Stimulated activated CD8-positive, alpha-beta memory T cell treated with anti-CD3 and anti-CD28 coated beads, Interleukin-7, amount 100 ng/mL, for 1 hour (primary cell): ENCODE data around the gene STK24.

Experiments used
- DNase-seq, 2 donors: peaks; one replicate each; pipeline ENCODE4 v3.0.0-alpha.2; 2020; ENCODE audit warnings: low read depth in 2 of 2

STK24 gene

GRCh38 chr13:98490195-98490836 is 86.6 kb downstream of the STK24 start:
- no peak for DNase-seq

- DNase-seq: no peak
These were observed 87.3 kb downstream of the STK24 start for GRCh38 chr13:98489446-98490194.

DNA sequence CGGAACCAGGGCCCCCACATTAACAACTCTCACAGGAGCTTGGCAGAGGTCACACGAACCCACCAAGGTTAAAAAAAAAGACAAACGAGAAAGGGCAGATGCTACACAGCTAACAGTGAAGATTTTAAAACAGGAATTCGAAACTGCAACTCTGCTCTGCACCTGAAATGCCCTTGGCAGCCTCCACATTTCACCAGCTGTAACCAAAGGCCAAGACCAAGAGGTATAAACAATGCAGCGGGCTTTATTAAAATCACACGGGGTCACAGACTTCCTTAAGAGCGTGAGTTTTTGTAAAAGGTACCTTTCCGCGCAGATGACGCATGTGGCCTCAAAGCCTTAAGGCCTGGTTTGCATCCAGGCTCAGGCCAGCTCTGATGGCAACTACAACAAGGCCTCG is 88.2 kb downstream of the STK24 start:
- no peak for DNase-seq

GRCh38 chr13:98487522-98487921 is 89.4 kb downstream of the STK24 start:
- DNase-seq: no peak

GRCh38 chr13:98487016-98487415 is 89.9 kb downstream of the STK24 start:
- no peak for DNase-seq

- DNase-seq: no peak
These were observed 90.5 kb downstream of the STK24 start for GRCh38 chr13:98486412-98486811.

DNA sequence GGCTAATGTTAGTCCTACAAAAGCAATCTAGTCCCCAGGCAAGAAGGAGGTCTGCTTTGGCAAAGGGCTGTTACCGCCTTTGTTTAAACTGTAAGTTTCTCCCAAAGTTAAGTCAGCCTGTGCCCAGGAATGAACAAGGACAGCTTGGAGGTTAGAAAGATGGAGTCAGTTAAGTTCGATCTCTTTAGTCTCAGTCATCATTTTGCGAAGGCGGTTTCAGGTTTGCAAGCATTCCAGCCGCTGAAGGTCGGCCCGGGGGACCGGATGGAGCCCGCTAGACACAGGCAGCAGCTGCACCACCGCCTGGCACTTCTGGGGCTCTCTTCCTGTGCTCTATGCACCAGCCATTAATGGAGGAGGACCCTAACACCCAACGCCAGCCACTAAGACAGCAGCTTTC is 91.3 kb downstream of the STK24 start:
- no peak for DNase-seq

DNA sequence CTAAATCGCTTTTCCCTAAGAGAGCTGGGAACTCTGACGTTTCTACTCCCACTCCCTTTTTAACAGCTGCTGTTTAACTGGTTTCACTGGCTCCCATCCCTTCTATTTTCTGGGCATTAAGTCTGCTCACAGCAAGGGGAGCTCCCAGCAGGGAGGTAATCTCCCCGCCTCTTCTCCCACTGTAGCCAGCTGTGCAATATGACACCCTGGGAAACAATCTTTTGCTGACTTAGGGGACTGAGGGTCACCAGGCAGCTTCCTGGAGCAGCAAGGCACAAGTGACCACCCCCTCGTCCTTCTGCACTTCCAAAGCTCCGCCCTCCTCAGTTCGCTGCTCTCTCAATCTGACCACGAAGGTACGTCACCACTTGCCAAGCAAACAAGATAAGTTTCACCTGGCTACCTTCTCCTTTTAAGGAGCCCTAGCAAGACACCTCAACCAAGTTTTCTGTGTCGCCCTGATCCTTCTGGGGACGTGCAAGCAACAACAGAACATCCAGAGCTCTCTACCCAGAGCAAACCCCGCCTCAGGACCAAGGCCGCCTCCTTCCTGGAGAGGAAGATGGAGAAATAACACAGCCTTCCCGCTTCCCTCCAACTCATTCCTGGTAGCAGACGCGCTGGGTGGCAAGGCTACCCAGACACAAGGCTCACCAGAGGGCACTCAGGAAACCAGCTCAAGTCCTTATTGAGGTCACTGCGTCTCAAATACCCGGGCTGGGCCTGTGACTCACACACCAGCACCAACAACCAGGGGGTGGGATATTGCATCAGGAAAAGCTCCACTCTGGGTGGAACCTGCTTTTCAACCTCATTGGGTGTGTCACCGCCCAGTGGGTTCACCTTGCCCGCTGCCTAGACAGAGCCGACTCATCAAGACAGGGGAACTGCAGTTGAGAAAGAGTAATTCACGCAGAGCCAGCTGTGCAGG is 92.4 kb downstream of the STK24 start:
- peak in 1 of 2 donors; percentile 24 for DNase-seq

DNA sequence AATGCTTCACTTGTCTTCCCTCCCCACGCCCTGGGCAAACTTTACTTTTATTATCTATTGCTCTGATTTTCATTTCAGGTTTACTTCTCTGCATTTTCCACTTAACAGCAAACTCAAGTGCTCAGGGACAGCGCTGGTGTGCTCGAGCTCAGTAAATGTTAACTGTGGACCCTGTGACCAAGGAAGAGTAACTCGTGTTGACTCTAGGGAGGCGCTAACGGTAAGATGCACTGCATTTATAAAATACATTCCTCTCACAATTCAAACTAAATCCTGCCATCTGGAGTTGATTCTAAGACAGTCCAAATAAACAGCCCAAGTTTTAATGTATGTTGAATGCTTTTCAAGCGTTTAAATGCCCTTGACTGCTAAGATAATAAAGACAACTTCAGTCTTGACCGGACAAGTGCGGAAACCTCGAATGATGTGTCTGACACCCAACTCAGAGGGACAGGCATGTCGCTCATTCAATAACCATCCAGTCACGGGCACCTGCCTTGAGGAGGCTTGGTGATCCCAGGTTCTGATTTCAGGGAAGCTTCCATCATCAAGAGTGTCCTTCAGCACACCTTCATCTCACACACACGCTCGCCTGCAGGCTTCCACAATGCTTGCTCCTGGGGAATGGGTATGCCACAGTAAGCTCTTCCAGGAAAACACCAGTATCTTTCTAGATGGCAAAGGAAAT is 93.2 kb downstream of the STK24 start:
- no peak for DNase-seq

- no peak for DNase-seq
These were observed 94.1 kb downstream of the STK24 start for GRCh38 chr13:98482476-98483444.

- DNase-seq: no peak
These were observed 95.7 kb downstream of the STK24 start for GRCh38 chr13:98480915-98481877.

GRCh38 chr13:98479496-98480003 is 97.4 kb downstream of the STK24 start:
- no peak for DNase-seq

- DNase-seq: no peak
These were observed 98.4 kb downstream of the STK24 start for GRCh38 chr13:98478189-98479129.

DNA sequence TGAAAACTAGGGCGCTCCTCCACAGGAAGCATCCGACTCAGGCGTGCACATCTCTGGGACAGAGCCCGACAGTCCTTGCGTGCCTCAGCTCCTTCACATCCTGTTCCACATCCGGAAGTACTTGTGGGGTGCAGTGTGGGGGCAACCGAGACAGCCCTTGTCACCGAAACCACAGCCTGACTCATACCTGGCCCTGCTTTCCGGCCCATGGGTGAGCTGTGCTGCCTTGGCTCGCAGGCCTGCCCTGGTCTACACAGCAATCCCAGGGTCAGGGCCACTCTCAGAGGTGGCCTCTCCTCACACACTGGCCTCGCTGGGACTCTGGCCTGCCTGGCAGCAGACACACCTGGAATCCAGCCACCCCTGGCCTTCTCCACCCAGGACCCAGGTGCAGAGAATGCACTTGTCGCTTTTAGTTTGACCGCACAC is 100.4 kb downstream of the STK24 start:
- DNase-seq: peak; percentile 68 to 70

- peak in 1 of 2 donors; percentile 11 for DNase-seq
These were observed 100.8 kb downstream of the STK24 start for GRCh38 chr13:98476106-98476505.

DNA sequence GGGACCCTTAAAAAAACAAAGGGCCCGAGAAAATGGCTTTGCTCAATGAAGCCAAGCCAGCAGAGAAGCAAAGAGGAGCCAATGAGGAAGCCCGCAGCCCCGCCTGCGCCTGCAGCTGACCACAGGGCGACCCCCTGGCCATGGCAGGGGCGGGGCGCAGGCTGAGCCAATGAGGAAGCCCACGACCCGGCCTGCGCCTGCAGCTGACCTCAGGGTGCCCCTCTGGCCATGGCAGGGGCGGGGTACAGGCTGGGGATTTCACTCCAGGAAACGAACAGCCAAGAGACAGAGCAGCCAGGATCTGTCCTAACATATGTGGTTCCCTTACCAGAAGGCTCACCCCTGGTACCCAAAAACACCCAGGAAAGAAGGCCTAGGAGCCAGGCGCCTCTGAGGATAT is 101.4 kb downstream of the STK24 start:
- no peak for DNase-seq

DNA sequence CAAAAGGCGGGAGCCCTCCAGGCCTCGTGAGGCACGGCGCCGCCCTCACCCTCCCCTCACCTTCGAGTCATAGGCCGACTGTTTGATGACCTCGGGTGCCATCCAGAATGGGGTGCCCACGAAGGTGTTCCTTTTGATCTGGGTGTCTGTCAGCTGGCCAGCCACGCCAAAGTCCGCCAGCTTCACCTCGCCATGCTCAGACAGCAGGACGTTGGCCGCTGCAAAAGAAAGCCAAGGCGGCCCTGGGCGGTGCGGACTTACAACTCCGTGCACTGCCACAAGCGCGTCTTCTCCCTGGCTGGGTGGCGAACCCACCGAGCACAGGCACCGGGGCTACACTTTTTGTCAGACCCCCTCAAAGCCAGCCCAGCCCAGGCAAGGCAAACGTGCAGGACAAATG is 102.1 kb downstream of the STK24 start:
- no peak for DNase-seq

DNA sequence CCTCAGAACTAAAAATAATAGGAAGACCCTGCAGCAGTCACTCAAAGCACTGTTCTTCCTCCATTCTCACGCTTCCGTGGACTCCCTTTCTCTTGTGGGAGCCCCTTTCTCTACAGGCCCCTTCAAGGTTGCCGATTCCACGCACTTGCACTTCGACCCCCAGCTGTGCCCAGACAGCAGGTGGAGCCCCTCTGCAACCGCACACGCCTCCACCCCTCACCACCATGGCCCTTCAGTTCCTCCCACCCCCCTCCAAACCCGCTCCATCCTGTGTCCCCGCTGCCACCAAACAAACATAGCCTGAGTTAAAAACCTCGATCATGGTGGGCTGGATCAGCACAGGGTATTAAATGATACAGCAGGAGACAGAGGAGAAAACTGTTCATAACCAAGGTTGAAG is 102.6 kb downstream of the STK24 start:
- no peak for DNase-seq
